ENCODE measurements around the gene ZFAND6.
"Not testable (repeated sequence)": the region's sequence is repeated elsewhere in the genome, so short reads cannot be mapped to it uniquely, and the experiment has no call there.

Gene ZFAND6

GRCh38 chr15:80155001-80155377, 95.5 kb downstream of the ZFAND6 start:
- H3K4me3 ChIP-seq (ENCODE audit: low read depth, low read length): no peak overlapping the region
- TF ChIP-seq, protein P1, sequence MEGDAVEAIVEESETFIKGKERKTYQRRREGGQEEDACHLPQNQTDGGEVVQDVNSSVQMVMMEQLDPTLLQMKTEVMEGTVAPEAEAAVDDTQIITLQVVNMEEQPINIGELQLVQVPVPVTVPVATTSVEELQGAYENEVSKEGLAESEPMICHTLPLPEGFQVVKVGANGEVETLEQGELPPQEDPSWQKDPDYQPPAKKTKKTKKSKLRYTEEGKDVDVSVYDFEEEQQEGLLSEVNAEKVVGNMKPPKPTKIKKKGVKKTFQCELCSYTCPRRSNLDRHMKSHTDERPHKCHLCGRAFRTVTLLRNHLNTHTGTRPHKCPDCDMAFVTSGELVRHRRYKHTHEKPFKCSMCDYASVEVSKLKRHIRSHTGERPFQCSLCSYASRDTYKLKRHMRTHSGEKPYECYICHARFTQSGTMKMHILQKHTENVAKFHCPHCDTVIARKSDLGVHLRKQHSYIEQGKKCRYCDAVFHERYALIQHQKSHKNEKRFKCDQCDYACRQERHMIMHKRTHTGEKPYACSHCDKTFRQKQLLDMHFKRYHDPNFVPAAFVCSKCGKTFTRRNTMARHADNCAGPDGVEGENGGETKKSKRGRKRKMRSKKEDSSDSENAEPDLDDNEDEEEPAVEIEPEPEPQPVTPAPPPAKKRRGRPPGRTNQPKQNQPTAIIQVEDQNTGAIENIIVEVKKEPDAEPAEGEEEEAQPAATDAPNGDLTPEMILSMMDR (IDR thresholded peaks at IDR 0.05; ENCODE audit: borderline replicate concordance, insufficient read depth, low read depth, low read length): no peak

DNA sequence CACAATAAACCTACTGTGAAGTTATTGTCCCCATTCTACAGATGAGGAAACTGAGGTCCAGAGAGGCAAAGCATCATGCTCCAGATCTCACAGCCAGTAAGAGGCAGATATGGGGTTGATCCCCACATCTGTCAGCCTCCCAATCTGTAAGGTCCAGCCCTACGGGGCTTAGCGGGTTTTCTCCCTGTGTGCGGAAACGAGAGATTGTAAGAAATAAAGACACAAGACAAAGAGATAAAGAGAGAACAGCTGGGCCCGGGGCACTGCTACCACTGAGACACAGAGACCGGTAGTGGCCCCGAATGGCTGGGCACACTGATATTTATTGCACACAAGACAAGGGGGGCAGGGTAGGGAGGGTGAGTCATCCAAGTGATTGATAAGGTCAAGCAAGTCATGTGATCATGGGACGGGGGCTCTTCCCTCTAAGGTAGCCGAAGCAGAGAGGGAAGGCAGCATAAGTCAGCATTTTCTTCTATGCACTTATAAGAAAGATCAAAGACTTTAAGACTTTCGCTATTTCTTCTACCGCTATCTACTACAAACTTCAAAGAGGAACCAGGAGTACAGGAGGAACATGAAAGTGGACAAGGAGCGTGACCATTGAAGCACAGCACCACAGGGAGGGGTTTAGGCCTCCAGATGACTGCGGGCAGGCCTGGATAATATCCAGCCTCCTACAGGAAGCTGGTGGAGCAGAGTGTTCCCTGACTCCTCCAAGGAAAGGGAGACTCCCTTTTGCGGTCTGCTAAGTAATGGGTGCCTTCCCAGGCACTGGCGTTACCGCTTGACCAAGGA, 96.1 kb downstream of the ZFAND6 start:
- H3K4me3 ChIP-seq (ENCODE audit: low read depth, low read length): not testable (repeated sequence)

- H3K4me3 ChIP-seq (ENCODE audit: low read depth, low read length): no peak overlapping the region
- TF ChIP-seq, protein P1 (IDR thresholded peaks at IDR 0.05; ENCODE audit: borderline replicate concordance, insufficient read depth, low read depth, low read length): no peak
Observed at GRCh38 chr15:80156176-80156720, 96.8 kb downstream of the ZFAND6 start.

DNA sequence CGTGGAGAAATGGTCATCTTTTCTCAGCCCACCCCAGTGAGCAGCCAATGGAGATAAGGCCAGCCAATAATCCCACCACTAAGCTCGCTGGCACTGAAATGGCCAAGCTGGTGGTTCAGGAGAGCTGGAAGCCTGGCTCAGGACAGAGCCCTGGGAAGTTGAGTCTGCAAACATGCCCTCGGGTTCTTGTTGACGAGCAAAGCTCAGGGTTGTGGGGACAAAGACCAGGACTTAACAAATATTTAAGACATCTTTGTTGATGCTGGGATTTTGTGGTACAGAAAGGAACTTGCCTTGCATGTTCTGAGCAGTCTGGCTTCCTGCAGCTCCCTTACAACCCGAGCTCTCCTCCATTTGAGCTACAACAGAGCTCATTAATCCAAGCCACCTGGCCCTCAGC, 97.7 kb downstream of the ZFAND6 start:
- TF ChIP-seq, protein P1 (IDR thresholded peaks at IDR 0.05; ENCODE audit: borderline replicate concordance, insufficient read depth, low read depth, low read length): no peak
- no peak overlapping the region for H3K4me3 ChIP-seq (ENCODE audit: low read depth, low read length)

DNA sequence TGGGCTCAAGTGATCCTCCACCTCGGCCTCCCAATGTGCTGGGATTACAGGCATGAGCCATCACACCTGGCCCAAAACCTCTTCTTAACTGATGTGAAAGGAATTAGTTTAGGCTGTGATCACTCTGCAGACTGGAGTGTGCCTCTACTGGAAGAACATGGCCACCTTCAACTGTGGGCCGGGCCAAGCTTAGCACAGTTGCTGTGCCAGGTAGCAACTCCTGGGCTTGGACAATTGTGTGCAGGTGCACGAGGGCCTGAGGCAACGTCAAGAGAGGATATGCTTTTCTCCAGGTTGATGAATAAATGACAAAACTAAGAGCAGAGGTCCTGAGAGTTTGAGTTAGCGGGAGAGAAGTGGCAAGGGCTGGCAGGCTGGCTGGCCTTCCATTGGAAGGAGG, 99.8 kb downstream of the ZFAND6 start:
- TF ChIP-seq, protein P1 (IDR thresholded peaks at IDR 0.05; ENCODE audit: borderline replicate concordance, insufficient read depth, low read depth, low read length): no peak
- H3K4me3 ChIP-seq (ENCODE audit: low read depth, low read length): no peak overlapping the region

- TF ChIP-seq, protein P1 (IDR thresholded peaks at IDR 0.05; ENCODE audit: borderline replicate concordance, insufficient read depth, low read depth, low read length): no peak
- no peak overlapping the region for H3K4me3 ChIP-seq (ENCODE audit: low read depth, low read length)
Observed at GRCh38 chr15:80159811-80160569, 100.5 kb downstream of the ZFAND6 start.

DNA sequence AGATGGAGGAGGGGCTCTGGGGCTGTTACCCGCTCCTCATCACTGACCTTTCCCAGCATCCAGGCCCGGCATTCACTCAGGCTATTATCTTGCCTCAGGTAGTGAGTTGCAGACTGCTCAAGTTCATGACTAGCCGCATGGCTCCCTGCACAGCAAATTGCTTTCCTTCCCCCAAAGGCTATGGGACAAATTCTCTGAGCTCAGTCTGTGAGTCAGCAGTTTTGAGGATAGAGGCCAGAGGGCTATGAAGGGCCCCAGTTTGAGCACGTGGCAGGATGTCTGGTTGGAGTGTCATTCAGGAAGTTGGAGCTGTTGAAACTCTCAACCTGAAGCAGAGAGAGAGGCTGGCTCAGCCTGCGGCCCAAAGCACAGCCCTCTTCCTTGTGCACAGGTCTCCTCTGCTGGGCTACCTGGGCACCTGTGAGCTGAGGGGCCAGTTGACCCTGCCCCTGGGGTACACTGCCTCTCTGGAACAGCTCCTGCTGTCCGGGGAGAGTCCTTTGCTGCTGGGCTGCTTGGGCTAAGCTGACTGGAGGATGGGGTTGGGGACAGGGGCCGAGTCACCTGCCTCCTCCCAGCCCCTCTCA, 101.2 kb downstream of the ZFAND6 start:
- H3K4me3 ChIP-seq (ENCODE audit: low read depth, low read length): no peak overlapping the region
- TF ChIP-seq, protein P1 (IDR thresholded peaks at IDR 0.05; ENCODE audit: borderline replicate concordance, insufficient read depth, low read depth, low read length): no peak
